HG02759 (cell line): ENCODE results near the gene SH2B2.
"Not testable (repeated sequence)": the region's sequence is repeated elsewhere in the genome, so short reads cannot be mapped to it uniquely, and the experiment has no call there.

Experiments
- ATAC-seq: cut with Tn5 transposase; IDR thresholded peaks from one replicate; pipeline ENCODE4 v1.9.1; 2021; ENCODE audit warnings: mild to moderate bottlenecking, moderate library complexity; ENCODE audit not compliant: unreplicated experiment

The SH2B2 gene

GRCh38 chr7:102284891-102285539, 1.7 kb upstream of the SH2B2 start:
- no peak for ATAC-seq

- no peak for ATAC-seq
These were observed 980 bp upstream of the SH2B2 start for GRCh38 chr7:102285540-102286236.

GRCh38 chr7:102287111-102287980, 678 bp downstream of the SH2B2 start:
- peak; percentile 4 for ATAC-seq

- no peak for ATAC-seq
These were observed 1.3 kb downstream of the SH2B2 start for GRCh38 chr7:102287981-102288278.

- ATAC-seq = no peak
These were observed 1.7 kb downstream of the SH2B2 start for GRCh38 chr7:102288285-102288930.

GRCh38 chr7:102289057-102289456, 2.4 kb downstream of the SH2B2 start:
- ATAC-seq = no peak

GRCh38 chr7:102291056-102291915, 4.6 kb downstream of the SH2B2 start:
- ATAC-seq = peak; percentile 55

GRCh38 chr7:102291916-102292267, 5.2 kb downstream of the SH2B2 start:
- ATAC-seq = no peak

- no peak for ATAC-seq
These were observed 6.4 kb downstream of the SH2B2 start for GRCh38 chr7:102292813-102293798.

DNA sequence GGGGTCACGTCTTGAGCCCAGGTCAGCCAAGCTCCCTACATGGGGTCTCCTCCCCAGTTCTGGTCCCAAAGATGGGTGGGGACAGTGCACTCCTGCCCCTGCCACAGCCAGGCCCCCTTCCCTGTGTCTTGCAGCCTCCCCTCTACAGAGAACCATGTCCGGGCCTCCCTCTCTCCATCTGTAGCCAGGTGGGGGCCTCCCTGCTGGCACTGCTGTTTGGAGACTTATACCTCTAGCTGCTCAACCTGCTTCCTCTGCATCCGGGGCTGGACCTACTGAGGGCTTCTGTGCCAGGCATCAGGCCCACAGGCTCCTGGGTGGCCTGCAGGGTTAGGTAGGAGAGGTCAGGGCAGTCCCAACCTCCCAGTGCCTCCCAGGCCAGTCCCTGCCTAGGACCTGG, 7.9 kb downstream of the SH2B2 start:
- ATAC-seq = no peak

- no peak for ATAC-seq
These were observed 8.9 kb downstream of the SH2B2 start for GRCh38 chr7:102295346-102296178.

- ATAC-seq = no peak
These were observed 9.4 kb downstream of the SH2B2 start for GRCh38 chr7:102296179-102296438.

DNA sequence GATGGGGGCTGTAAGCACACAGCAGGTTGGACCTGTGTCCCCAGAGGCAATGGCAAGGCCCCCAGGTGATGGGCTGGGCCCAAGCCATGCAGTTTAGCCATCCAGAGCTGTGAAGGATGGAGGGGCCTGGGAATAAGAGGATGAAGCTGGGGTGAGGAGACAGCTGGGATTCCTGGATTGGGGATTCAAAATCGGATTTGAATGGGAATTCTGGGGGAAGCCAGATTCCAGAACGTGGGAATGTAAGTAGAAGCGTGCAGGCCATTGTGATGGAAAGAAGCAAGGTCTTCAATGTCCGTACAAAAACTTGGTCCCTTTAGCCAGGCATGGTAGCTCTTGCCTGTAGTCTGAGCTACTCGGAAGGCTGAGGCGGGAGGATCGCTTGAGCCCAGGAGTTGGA, 9.8 kb downstream of the SH2B2 start:
- ATAC-seq = no peak

GRCh38 chr7:102297487-102298218, 11.0 kb downstream of the SH2B2 start:
- no peak for ATAC-seq

DNA sequence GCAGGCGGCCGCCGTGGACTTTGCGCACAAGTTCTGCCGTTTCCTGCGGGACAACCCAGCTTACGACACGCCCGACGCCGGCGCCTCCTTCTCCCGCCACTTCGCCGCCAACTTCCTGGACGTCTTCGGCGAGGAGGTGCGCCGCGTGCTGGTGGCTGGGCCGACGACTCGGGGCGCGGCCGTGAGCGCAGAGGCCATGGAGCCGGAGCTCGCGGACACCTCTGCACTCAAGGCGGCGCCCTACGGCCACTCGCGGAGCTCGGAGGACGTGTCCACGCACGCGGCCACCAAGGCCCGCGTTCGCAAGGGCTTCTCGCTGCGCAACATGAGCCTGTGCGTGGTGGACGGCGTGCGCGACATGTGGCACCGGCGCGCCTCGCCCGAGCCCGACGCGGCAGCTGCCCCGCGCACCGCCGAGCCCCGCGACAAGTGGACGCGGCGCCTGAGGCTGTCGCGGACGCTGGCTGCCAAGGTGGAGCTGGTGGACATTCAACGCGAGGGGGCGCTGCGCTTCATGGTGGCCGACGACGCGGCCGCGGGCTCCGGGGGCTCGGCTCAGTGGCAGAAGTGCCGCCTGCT, 14.1 kb downstream of the SH2B2 start:
- ATAC-seq = no peak

DNA sequence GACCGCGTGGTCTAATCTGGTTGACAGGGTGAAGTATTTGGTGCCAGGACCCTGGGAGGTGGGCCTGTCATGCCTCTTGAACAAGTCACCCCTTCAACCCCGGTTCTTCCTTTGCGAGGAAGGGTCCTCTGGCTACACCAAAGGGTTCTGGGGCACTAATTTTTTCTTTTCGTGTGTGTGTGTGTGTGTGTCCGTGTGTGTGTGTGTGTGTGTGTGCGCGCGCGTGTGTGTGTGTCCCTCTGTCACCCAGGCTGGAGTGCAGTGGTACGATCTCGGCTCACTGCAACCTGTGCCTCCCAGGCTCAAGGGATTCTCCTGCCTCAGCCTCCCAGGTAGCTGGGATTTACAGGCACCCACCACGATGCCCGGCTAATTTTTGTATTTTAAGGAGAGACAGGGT, 14.7 kb downstream of the SH2B2 start:
- ATAC-seq = not testable (repeated sequence)

DNA sequence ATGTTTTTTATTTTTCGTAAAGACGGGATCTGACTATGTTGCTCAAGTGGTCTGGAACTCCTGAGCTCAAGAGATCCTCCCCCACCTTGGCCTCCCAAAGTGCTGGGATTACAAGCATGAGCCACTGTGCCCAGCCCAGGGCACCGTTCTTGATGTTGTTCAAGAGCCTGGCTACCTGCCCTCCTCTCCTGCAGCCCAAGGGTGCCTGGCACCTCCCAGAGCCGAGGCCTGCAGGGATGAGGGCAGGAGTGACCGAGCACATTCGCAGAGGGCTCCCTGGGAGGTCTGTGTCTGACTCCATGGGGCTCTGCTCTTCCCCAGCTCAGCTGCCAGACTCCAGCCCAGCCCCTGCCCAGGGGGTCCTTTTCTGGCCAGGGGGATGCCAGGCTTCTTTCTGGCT, 15.4 kb downstream of the SH2B2 start:
- ATAC-seq = no peak
